ENCODE results near the gene IGDCC3. TPM values are rescaled to one million over a fixed set of nuclear protein-coding genes. Genes with fewer than 3 reads are reported as not detected.

The IGDCC3 gene
- polyA plus RNA-seq, 2 of the 4 experiments (the other 2 are of a cell fraction): 0.04 to 0.12 TPM

DNA sequence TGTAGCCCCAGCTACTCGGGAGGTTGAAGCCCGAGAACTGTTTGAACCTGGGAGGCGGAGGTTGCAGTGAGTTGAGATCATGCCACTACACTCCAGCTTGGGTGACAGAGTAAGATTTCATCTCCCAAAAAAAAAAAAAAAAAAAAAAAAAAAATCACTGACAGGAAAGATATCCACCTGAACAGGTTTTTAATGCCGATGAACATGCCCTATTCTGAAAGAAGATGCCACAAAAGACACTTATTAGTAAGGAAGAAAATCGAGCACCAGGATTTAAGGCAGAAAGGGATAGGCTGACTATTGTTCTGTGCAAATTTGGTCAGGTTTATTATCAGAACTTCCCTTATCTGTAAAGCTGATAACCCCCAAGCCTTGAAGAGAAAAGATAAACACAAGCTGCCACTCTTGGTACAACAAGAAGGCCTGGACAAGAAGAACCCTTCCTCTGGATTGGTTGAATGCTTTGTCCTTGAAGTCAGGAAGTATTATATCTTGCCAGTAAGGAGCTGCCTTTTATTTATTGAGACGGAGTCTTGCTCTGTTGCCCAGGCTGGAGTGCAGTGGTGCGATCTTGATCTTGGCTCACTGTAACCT lies 88.4 kb downstream of the IGDCC3 start:
- ChIA-PET POLR2A (interaction anchor here (1.3 kb wide), 1 partner anchor 104 kb away, joined by 13 read pairs; no protein-coding TSS in a partner anchor), CTCF (interaction anchor here (0.7 to 23.8 kb wide), 6 partner anchors 8 to 98 kb away, joined by 3 to 408 read pairs (median 4); partner anchors contain the start of gene CLPX)
- WGBS (ENCODE audit: missing lambda C conversion rate): 84% methylated on average over 7 of the region's 7 CpGs
- DNase-seq (ENCODE audit: low read depth in 1 of 2, low spot score in 1 of 2) (no peak), ATAC-seq (no peak), FAIRE-seq (no peak)
- Histone ChIP-seq H3K27ac (no peak overlapping the region), H3K4me3 (no peak overlapping the region), H3K9me3 (no peaks in the 10 kb centered on the region), H3K4me2 (no peak overlapping the region), H3K4me1 (peaks cover 14% of the 10 kb centered on the region)
- TF ChIP-seq RAD21 (conservative IDR thresholded peaks at IDR 0.05 in 1 of 2, IDR thresholded peaks at IDR 0.05 in 1 of 2) (no peak), HDAC2 (IDR thresholded peaks at IDR 0.05) (no peak), MAZ (IDR thresholded peaks at IDR 0.05; ENCODE audit: borderline replicate concordance, low read depth, low read length) (no peak), TP53 (CRISPR knock-in tag; IDR thresholded peaks at IDR 0.05) (no peak), NR3C1 (IDR thresholded peaks at IDR 0.05) (no peak), ZSCAN20 (CRISPR knock-in tag; IDR thresholded peaks at IDR 0.05) (no peak), EP300 (IDR thresholded peaks at IDR 0.05) (no peak), HEYL (CRISPR knock-in tag; IDR thresholded peaks at IDR 0.05) (no peak), KDM1A (IDR thresholded peaks at IDR 0.05; ENCODE audit: low read depth) (no peak), RCOR1 (IDR thresholded peaks at IDR 0.05; ENCODE audit: low read depth, low read length) (no peak), MYC (IDR thresholded peaks at IDR 0.05; ENCODE audit: borderline replicate concordance, low read length) (no peak), FOSB (CRISPR knock-in tag; IDR thresholded peaks at IDR 0.05) (no peak), POLR2AphosphoS2 (conservative IDR thresholded peaks at IDR 0.05; ENCODE audit: low read length) (no peak), HOXB5 (CRISPR knock-in tag; IDR thresholded peaks at IDR 0.05) (no peak)
- TF ChIP-seq, protein P1, sequence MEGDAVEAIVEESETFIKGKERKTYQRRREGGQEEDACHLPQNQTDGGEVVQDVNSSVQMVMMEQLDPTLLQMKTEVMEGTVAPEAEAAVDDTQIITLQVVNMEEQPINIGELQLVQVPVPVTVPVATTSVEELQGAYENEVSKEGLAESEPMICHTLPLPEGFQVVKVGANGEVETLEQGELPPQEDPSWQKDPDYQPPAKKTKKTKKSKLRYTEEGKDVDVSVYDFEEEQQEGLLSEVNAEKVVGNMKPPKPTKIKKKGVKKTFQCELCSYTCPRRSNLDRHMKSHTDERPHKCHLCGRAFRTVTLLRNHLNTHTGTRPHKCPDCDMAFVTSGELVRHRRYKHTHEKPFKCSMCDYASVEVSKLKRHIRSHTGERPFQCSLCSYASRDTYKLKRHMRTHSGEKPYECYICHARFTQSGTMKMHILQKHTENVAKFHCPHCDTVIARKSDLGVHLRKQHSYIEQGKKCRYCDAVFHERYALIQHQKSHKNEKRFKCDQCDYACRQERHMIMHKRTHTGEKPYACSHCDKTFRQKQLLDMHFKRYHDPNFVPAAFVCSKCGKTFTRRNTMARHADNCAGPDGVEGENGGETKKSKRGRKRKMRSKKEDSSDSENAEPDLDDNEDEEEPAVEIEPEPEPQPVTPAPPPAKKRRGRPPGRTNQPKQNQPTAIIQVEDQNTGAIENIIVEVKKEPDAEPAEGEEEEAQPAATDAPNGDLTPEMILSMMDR (IDR thresholded peaks at IDR 0.05): no peak
- TF ChIP-seq, protein P2, sequence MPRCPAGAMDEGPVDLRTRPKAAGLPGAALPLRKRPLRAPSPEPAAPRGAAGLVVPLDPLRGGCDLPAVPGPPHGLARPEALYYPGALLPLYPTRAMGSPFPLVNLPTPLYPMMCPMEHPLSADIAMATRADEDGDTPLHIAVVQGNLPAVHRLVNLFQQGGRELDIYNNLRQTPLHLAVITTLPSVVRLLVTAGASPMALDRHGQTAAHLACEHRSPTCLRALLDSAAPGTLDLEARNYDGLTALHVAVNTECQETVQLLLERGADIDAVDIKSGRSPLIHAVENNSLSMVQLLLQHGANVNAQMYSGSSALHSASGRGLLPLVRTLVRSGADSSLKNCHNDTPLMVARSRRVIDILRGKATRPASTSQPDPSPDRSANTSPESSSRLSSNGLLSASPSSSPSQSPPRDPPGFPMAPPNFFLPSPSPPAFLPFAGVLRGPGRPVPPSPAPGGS (IDR thresholded peaks at IDR 0.05): no peak
- TF ChIP-seq, protein P3, sequence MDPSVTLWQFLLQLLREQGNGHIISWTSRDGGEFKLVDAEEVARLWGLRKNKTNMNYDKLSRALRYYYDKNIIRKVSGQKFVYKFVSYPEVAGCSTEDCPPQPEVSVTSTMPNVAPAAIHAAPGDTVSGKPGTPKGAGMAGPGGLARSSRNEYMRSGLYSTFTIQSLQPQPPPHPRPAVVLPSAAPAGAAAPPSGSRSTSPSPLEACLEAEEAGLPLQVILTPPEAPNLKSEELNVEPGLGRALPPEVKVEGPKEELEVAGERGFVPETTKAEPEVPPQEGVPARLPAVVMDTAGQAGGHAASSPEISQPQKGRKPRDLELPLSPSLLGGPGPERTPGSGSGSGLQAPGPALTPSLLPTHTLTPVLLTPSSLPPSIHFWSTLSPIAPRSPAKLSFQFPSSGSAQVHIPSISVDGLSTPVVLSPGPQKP (IDR thresholded peaks at IDR 0.05; ENCODE audit: low read depth, low read length): no peak
- TF ChIP-seq, protein P4, sequence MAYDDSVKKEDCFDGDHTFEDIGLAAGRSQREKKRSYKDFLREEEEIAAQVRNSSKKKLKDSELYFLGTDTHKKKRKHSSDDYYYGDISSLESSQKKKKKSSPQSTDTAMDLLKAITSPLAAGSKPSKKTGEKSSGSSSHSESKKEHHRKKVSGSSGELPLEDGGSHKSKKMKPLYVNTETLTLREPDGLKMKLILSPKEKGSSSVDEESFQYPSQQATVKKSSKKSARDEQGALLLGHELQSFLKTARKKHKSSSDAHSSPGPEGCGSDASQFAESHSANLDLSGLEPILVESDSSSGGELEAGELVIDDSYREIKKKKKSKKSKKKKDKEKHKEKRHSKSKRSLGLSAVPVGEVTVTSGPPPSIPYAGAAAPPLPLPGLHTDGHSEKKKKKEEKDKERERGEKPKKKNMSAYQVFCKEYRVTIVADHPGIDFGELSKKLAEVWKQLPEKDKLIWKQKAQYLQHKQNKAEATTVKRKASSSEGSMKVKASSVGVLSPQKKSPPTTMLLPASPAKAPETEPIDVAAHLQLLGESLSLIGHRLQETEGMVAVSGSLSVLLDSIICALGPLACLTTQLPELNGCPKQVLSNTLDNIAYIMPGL (CRISPR knock-in tag; IDR thresholded peaks at IDR 0.05; ENCODE audit: borderline replicate concordance): no peak

DNA sequence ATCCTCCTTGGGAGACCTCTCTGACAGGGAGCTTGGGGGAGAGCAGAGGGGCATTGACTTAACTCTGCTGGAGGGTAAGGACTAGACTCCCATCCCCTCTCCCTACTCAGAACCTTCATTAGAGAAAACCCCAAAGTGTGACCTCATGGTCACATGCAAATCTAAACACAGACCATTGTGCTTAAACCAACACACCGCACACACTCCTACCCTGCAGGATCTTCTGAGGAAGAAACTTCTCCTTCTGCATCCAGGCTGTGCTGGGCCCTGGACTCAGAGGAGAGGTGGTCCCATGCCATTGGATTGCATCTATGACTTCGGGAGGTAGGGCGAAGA lies 90.3 kb downstream of the IGDCC3 start:
- POLR2A ChIA-PET: interaction anchor here (0.8 to 4.2 kb wide), 6 partner anchors 8 to 103 kb away, joined by 4 to 53 read pairs (median 16); partner anchors contain the start of genes CLPX, RNU5A-1 and RNU5B-1
- CTCF ChIA-PET: interaction anchor here (0.5 to 23.8 kb wide), 15 partner anchors 8 to 221 kb away, joined by 3 to 408 read pairs (median 6); partner anchors contain the start of genes CLPX, RNU5A-1 and RNU5B-1
- Histone ChIP-seq H3K27ac (peak overlapping the region; percentile 85 to 91), H3K4me3 (peak overlapping the region; percentile 65), H3K4me1 (peaks cover 14% of the 10 kb centered on the region), H3K9me3 (no peaks in the 10 kb centered on the region), H3K4me2 (peak overlapping the region; percentile 89)
- WGBS (ENCODE audit: missing lambda C conversion rate): 96% methylated on average over 3 of the region's 3 CpGs
- ATAC-seq (no peak), DNase-seq (ENCODE audit: low read depth in 1 of 2, low spot score in 1 of 2) (no peak), FAIRE-seq (no peak)
- TF ChIP-seq PHF8 (IDR thresholded peaks at IDR 0.05; ENCODE audit: borderline replicate concordance, low read depth) (no peak), EHMT2 (IDR thresholded peaks at IDR 0.05; ENCODE audit: low read depth) (no peak), ZNF302 (CRISPR knock-in tag; IDR thresholded peaks at IDR 0.05) (no peak), POLR2AphosphoS2 (conservative IDR thresholded peaks at IDR 0.05; ENCODE audit: low read length) (no peak), NR3C1 (IDR thresholded peaks at IDR 0.05) (no peak), ZC3H11A (IDR thresholded peaks at IDR 0.05) (no peak), HOXB13 (CRISPR knock-in tag; IDR thresholded peaks at IDR 0.05; ENCODE audit: low read depth) (no peak), MYC (IDR thresholded peaks at IDR 0.05; ENCODE audit: borderline replicate concordance, low read length) (no peak), RNF2 (IDR thresholded peaks at IDR 0.05; ENCODE audit: borderline replicate concordance, low read depth) (no peak), CHD4 (IDR thresholded peaks at IDR 0.05; ENCODE audit: borderline replicate concordance) (no peak), TFCP2L1 (CRISPR knock-in tag; IDR thresholded peaks at IDR 0.05) (no peak), RARB (CRISPR knock-in tag; IDR thresholded peaks at IDR 0.05) (no peak)
- TF ChIP-seq, protein P3 (IDR thresholded peaks at IDR 0.05; ENCODE audit: low read depth, low read length): no peak

All from A549 (cell line).